GM19238 (cell line): ENCODE measurements around the gene ECHS1.
"Not testable (repeated sequence)": the region's sequence is repeated elsewhere in the genome, so short reads cannot be mapped to it uniquely, and the experiment has no call there.

Source experiments
- DNase-seq: peaks from one replicate; pipeline ENCODE4 v3.0.0; 2011; ENCODE audit warnings: low spot score; ENCODE audit not compliant: insufficient read length

The ECHS1 gene

GRCh38 chr10:133399123-133399601 is 26.0 kb upstream of the ECHS1 start:
- no peak for DNase-seq

GRCh38 chr10:133397938-133398337 is 24.8 kb upstream of the ECHS1 start:
- DNase-seq: no peak

GRCh38 chr10:133396035-133396624 is 23.0 kb upstream of the ECHS1 start:
- no peak for DNase-seq

GRCh38 chr10:133394801-133395221 is 21.7 kb upstream of the ECHS1 start:
- no peak for DNase-seq

- peak; percentile 87 for DNase-seq
Observed at GRCh38 chr10:133394064-133394663, 21.0 kb upstream of the ECHS1 start, which contains the start of gene MTG1. Gene MTG1 (plus strand): TSS chr10:133394157. CDS start chr10:133394221, 64 bp downstream.

- no peak for DNase-seq
Observed at GRCh38 chr10:133393401-133394063, 20.4 kb upstream of the ECHS1 start.

GRCh38 chr10:133391761-133392518 is 18.8 kb upstream of the ECHS1 start:
- DNase-seq: no peak

- no peak for DNase-seq
Observed at GRCh38 chr10:133391249-133391635, 18.1 kb upstream of the ECHS1 start.

- DNase-seq: no peak
Observed at GRCh38 chr10:133390597-133391248, 17.6 kb upstream of the ECHS1 start.

GRCh38 chr10:133388973-133389818 is 16.0 kb upstream of the ECHS1 start:
- peak; percentile 77 for DNase-seq

- no peak for DNase-seq
Observed at GRCh38 chr10:133388236-133388972, 15.2 kb upstream of the ECHS1 start.

- DNase-seq: not testable (repeated sequence)
Observed at GRCh38 chr10:133386951-133387350, 13.8 kb upstream of the ECHS1 start.

- DNase-seq: no peak
Observed at GRCh38 chr10:133385214-133385613, 12.1 kb upstream of the ECHS1 start.

- DNase-seq: no peak
Observed at GRCh38 chr10:133384071-133384470, 10.9 kb upstream of the ECHS1 start.

GRCh38 chr10:133383551-133383950 is 10.4 kb upstream of the ECHS1 start:
- DNase-seq: no peak

- no peak for DNase-seq
Observed at GRCh38 chr10:133381036-133381435, 7.9 kb upstream of the ECHS1 start.

- no peak for DNase-seq
Observed at GRCh38 chr10:133379801-133380666, 6.9 kb upstream of the ECHS1 start.

GRCh38 chr10:133379152-133379800 is 6.1 kb upstream of the ECHS1 start, which contains the start of gene PAOX:
Gene PAOX (plus strand): TSS chr10:133379262. CDS start chr10:133379317, 55 bp downstream.
- DNase-seq: peak; percentile 87
